Measurements from ENCODE around the gene OR6Q1.
"Not testable (repeated sequence)": the region's sequence is repeated elsewhere in the genome, so short reads cannot be mapped to it uniquely, and the experiment has no call there.

The OR6Q1 gene

GRCh38 chr11:58030653-58031052 is at the start of gene OR6Q1:
Gene OR6Q1 (plus strand): TSS chr11:58030953. CDS start chr11:58030953, 0 bp downstream.
- no peak for DNase-seq (ENCODE audit: low read depth)

GRCh38 chr11:57981536-57981935 is 49.2 kb upstream of the OR6Q1 start:
- no peak for DNase-seq (ENCODE audit: low read depth)

GRCh38 chr11:57982776-57983175 is 48.0 kb upstream of the OR6Q1 start:
- no peak for DNase-seq (ENCODE audit: low read depth)

GRCh38 chr11:57983191-57983590 is 47.6 kb upstream of the OR6Q1 start:
- DNase-seq (ENCODE audit: low read depth) = no peak

GRCh38 chr11:57999523-57999922 is 31.2 kb upstream of the OR6Q1 start:
- not testable (repeated sequence) for DNase-seq (ENCODE audit: low read depth)

- not testable (repeated sequence) for DNase-seq (ENCODE audit: low read depth)
Observed at GRCh38 chr11:58000021-58000420, 30.7 kb upstream of the OR6Q1 start.

GRCh38 chr11:58000699-58001098 is 30.1 kb upstream of the OR6Q1 start:
- DNase-seq (ENCODE audit: low read depth) = no peak

- DNase-seq (ENCODE audit: low read depth) = no peak
Observed at GRCh38 chr11:58003036-58003435, 27.7 kb upstream of the OR6Q1 start.

- DNase-seq (ENCODE audit: low read depth) = no peak
Observed at GRCh38 chr11:58003591-58003990, 27.2 kb upstream of the OR6Q1 start.

GRCh38 chr11:58004664-58005063 is 26.1 kb upstream of the OR6Q1 start:
- DNase-seq (ENCODE audit: low read depth) = no peak

GRCh38 chr11:58006940-58007339 is 23.8 kb upstream of the OR6Q1 start:
- DNase-seq (ENCODE audit: low read depth) = no peak

- DNase-seq (ENCODE audit: low read depth) = no peak
Observed at GRCh38 chr11:58011771-58012170, 19.0 kb upstream of the OR6Q1 start.

- DNase-seq (ENCODE audit: low read depth) = no peak
Observed at GRCh38 chr11:58023435-58023931, 7.3 kb upstream of the OR6Q1 start, which contains the start of gene OR9Q1. Gene OR9Q1 (plus strand): TSS chr11:58023881. CDS start chr11:58179445, 155,564 bp downstream.

- no peak for DNase-seq (ENCODE audit: low read depth)
Observed at GRCh38 chr11:58024601-58025091, 6.1 kb upstream of the OR6Q1 start.

- no peak for DNase-seq (ENCODE audit: low read depth)
Observed at GRCh38 chr11:58027341-58027740, 3.4 kb upstream of the OR6Q1 start.

- DNase-seq (ENCODE audit: low read depth) = no peak
Observed at GRCh38 chr11:58028687-58029411, 1.9 kb upstream of the OR6Q1 start.

- no peak for DNase-seq (ENCODE audit: low read depth)
Observed at GRCh38 chr11:58034471-58034870, 3.7 kb downstream of the OR6Q1 start.

- DNase-seq (ENCODE audit: low read depth) = no peak
Observed at GRCh38 chr11:58039589-58039988, 8.8 kb downstream of the OR6Q1 start.

- no peak for DNase-seq (ENCODE audit: low read depth)
Observed at GRCh38 chr11:58043379-58043778, 12.6 kb downstream of the OR6Q1 start.

GRCh38 chr11:58046231-58046630 is 15.5 kb downstream of the OR6Q1 start:
- DNase-seq (ENCODE audit: low read depth) = no peak

- DNase-seq (ENCODE audit: low read depth) = no peak
Observed at GRCh38 chr11:58047818-58048217, 17.1 kb downstream of the OR6Q1 start.

GRCh38 chr11:58055806-58056401 is 25.2 kb downstream of the OR6Q1 start:
- DNase-seq (ENCODE audit: low read depth) = no peak

- no peak for DNase-seq (ENCODE audit: low read depth)
Observed at GRCh38 chr11:58057481-58057880, 26.7 kb downstream of the OR6Q1 start.
